Esophagus muscularis mucosa (tissue), 3 donors: ENCODE data around the gene CNOT11.

ENCODE experiments used
- CTCF ChIP-seq, 3 experiments: fragments of 200-600 bp in 2 of 3; fragments of 450-650 bp in 1 of 3; sonication (generic) in 2 of 3; IDR thresholded peaks; one replicate each; pipeline ENCODE4 v1.5.1; 2017 to 2019; ENCODE audit warnings: antibody characterized with exemption in 3 of 3, mild to moderate bottlenecking in 2 of 3, moderate library complexity in 1 of 3
- POLR2A ChIP-seq: fragments of 450-650 bp; IDR thresholded peaks from one replicate; pipeline ENCODE4 v1.6.1; 2017; ENCODE audit warnings: antibody characterized with exemption, moderate library complexity, mild to moderate bottlenecking, low read depth
- POLR2AphosphoS5 ChIP-seq, 2 donors: sonication (generic); formaldehyde crosslinking; IDR thresholded peaks; one replicate each; pipeline ENCODE4 v1.6.1; 2017; ENCODE audit warnings: antibody characterized with exemption in 2 of 2

GRCh38 chr2:101231937-101232730 is 20.6 kb upstream of the CNOT11 start:
- TF ChIP-seq POLR2A (no peak), CTCF (IDR thresholded peaks at IDR 0.05) (no peak), POLR2AphosphoS5 (IDR thresholded peaks at IDR 0.05) (no peak)
